GM18511 (cell line): ENCODE results near the gene WNT3A.

Source experiments
- ATAC-seq: cut with Tn5 transposase; IDR thresholded peaks from one replicate; pipeline ENCODE4 v1.9.1; 2021; ENCODE audit warnings: mild to moderate bottlenecking, moderate library complexity; ENCODE audit not compliant: unreplicated experiment

The WNT3A gene

GRCh38 chr1:228097333-228098081, 90.7 kb downstream of the WNT3A start:
- no peak for ATAC-seq

GRCh38 chr1:228098323-228098931, 91.6 kb downstream of the WNT3A start:
- no peak for ATAC-seq

GRCh38 chr1:228099331-228099732, 92.5 kb downstream of the WNT3A start:
- no peak for ATAC-seq

GRCh38 chr1:228100822-228101613, 94.2 kb downstream of the WNT3A start:
- ATAC-seq: no peak

- ATAC-seq: no peak
These were observed 94.8 kb downstream of the WNT3A start for GRCh38 chr1:228101614-228101993.

- peak; percentile 45 for ATAC-seq
These were observed 95.4 kb downstream of the WNT3A start for GRCh38 chr1:228101994-228102790.

- ATAC-seq: peak; percentile 79
These were observed 96.2 kb downstream of the WNT3A start, which contains the start of gene C1orf35 for GRCh38 chr1:228102791-228103620. TSS of gene C1orf35 (minus strand) at chr1:228103325. CDS start at chr1:228103227, 98 bp downstream.

GRCh38 chr1:228104526-228105269, 97.9 kb downstream of the WNT3A start:
- ATAC-seq: no peak

GRCh38 chr1:228105270-228105995, 98.6 kb downstream of the WNT3A start:
- ATAC-seq: no peak

GRCh38 chr1:228105996-228106799, 99.4 kb downstream of the WNT3A start:
- ATAC-seq: no peak

GRCh38 chr1:228106800-228107054, 99.9 kb downstream of the WNT3A start:
- ATAC-seq: no peak

GRCh38 chr1:228107636-228108035, 100.8 kb downstream of the WNT3A start:
- ATAC-seq: no peak

- no peak for ATAC-seq
These were observed 101.4 kb downstream of the WNT3A start for GRCh38 chr1:228108055-228108690.

- ATAC-seq: no peak
These were observed 101.9 kb downstream of the WNT3A start for GRCh38 chr1:228108742-228109072.

GRCh38 chr1:228109073-228109961, 102.5 kb downstream of the WNT3A start, which contains the start of gene MRPL55:
TSS of gene MRPL55 (minus strand) at chr1:228109299. CDS start at chr1:228108260, 1,039 bp downstream.
- peak; percentile 93 for ATAC-seq

GRCh38 chr1:228109962-228110488, 103.2 kb downstream of the WNT3A start:
- ATAC-seq: peak; percentile 7
